Stimulated activated CD4-positive, alpha-beta T cell treated with anti-CD3 and anti-CD28 coated beads, Interleukin-15, amount 100 ng/mL, for 48 hours (primary cell): Measurements from ENCODE around the gene FAM171A1.
"Not testable (repeated sequence)": the region's sequence is repeated elsewhere in the genome, so short reads cannot be mapped to it uniquely, and the experiment has no call there.

Experiments used
- DNase-seq, 2 donors: peaks; one replicate each; pipeline ENCODE4 v3.0.0-alpha.2; 2020; ENCODE audit warnings: low read depth in 2 of 2

FAM171A1 gene

GRCh38 chr10:15209827-15210509 is 161.1 kb downstream of the FAM171A1 start:
- DNase-seq: peak; percentile 64 to 78

DNA sequence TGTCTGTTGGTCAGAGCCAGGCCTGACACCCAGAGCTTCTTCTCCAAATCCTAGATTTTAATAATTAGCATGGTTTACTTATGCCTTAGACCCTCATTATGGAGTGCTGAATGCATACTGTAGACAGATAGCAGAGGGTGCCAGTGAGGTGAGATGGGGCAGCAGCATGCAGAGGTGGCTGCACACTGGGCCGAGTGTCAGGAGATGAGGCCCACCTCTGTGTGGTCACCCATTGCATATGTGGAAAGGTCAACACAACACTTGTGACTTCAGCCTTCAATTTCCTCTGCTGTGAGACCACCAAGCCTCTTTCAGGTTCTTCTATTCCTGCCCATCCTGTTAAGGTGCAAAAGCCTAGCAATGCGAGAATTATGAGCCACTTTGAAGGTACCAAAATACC is 162.9 kb downstream of the FAM171A1 start:
- DNase-seq: no peak

DNA sequence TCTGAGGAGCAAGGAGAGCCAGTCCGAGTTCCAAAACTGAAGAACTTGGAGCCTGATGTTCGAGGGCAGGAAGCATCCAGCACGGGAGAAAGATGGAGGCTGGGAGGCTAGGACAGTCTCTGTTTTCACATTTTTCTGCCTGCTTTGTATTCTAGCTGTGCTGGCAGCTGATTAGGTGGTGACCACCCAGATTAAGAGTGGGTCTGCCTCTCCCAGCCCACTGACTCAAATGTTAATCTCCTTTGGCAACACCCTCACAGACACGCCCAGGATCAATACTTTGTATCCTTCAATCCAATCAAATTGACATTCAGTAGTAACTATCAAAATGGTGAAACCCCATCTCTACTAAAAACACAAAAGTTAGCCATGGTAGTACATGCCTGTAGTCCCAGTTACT is 163.7 kb downstream of the FAM171A1 start:
- not testable (repeated sequence) for DNase-seq

GRCh38 chr10:15202639-15203038 is 168.4 kb downstream of the FAM171A1 start:
- no peak for DNase-seq

DNA sequence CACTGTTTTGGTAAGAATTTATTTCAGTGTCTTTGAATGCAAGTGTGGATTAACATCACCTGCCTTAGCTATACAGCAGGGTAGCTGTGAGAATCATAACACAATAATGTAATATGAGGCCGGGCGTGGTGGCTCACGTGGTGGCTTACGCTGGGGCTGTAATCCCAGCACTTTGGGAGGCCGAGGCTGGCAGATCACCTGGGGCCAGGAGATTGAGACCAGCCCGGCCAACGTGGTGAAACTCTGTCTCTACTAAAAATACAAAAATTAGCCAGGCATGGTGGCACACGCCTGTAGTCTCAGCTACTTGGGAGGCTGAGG is 168.8 kb downstream of the FAM171A1 start:
- DNase-seq: not testable (repeated sequence)

DNA sequence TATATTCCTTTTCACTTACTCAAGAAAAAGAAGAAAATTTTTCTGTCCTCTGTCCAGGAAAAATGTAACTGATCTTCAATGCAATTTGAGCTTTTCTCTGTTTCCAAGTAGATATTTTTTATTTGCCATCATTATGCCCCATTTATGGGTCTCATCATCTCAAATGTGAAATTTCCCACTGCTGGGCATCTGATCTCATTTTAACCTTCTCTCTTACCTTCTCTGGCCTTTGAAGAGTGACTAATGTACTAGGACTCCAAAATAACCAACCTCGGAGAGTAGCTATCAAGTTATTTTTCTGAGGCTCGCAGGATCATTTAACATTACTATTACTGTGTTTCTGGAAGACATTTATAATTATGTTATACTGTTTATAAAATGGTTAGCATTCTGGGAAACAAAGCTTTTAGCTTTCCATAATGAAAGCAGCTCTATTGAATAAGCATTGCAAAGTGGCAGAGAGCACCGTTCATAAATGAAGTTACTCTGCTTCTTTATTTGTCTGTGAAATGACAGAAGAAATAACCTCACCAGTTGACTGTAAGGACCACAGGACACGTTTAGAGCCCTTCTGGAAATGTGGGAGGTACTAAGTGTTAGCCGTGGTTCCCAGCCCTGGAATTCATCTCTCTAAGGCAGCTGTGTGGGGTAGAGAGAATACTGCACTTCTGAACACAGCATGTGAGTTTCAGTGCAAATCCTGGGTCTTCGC is 169.3 kb downstream of the FAM171A1 start:
- no peak for DNase-seq

DNA sequence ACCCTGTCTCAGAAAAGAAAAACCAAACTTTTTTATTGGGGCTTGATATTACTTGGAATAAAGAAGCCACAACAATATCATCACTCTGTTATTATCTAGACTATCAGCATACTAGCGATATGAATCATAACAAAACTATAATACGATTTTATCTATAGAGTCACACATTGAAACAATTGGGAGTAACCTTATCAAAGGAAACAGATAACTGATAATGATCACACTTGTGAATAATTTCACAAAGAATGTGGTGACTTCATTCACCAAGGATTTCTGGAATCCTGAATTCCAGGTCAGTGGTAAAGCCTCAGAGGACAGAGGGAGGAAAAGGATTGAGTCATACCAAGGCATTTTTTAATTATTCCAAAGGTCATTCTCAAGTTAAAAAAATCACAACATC is 170.5 kb downstream of the FAM171A1 start:
- no peak for DNase-seq

DNA sequence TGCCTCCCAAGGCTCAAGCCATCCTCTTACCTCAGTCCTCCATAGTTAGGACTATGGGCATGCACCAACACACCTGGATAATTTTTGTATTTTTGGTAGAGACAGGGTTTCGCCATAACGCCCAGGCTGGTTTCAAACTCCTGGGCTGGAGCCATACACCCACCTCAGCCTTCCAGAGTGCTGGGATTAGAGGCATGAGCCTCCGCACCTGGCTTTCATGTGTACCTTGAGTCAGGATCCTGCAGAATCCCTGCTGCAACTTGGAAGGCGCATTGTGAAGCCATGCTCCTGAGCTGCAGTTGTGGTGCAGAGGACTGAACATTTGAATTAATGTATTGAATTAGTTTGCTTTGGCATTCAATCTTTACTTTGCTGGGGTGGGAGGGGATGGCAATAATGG is 173.2 kb downstream of the FAM171A1 start:
- no peak for DNase-seq

GRCh38 chr10:15197276-15197675 is 173.8 kb downstream of the FAM171A1 start:
- no peak for DNase-seq

- DNase-seq: no peak
These were observed 174.9 kb downstream of the FAM171A1 start for GRCh38 chr10:15196021-15196834.

DNA sequence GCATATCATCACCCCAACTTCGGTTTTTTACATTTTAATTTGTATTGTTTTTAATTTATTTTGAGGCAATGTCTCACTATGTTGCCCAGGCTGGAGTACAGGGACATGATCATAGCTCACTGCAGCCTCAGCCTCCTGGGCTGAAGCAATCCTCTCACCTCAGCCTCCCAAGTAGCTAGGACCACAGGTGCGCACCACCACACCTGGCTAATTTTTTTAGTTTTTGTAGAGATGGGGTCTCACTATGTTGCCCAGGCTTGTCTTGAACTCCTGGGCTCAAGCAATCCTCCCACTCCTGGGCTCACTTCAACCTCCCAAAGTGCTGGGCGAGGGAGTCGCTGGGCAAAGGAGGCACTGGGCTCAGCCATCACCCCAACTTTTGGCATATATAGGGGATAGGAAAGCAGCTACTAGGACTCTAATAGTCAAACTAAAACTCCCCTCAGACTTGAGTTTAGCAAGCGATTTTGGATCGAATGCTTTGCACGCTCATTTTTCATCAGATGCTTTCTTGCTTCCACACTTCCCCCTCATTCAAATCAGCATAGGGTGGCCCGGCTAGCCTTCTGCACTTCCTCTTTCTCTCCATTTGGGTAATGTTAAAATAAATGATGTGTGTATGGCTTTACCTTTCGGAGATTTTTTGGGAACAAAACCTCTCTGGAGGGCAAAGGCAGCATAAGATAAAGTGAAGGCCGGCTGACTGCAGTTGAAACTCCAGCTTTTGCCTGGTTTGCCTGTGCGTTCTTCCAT is 181.8 kb downstream of the FAM171A1 start:
- no peak for DNase-seq

GRCh38 chr10:15188603-15189002 is 182.5 kb downstream of the FAM171A1 start:
- DNase-seq: no peak

DNA sequence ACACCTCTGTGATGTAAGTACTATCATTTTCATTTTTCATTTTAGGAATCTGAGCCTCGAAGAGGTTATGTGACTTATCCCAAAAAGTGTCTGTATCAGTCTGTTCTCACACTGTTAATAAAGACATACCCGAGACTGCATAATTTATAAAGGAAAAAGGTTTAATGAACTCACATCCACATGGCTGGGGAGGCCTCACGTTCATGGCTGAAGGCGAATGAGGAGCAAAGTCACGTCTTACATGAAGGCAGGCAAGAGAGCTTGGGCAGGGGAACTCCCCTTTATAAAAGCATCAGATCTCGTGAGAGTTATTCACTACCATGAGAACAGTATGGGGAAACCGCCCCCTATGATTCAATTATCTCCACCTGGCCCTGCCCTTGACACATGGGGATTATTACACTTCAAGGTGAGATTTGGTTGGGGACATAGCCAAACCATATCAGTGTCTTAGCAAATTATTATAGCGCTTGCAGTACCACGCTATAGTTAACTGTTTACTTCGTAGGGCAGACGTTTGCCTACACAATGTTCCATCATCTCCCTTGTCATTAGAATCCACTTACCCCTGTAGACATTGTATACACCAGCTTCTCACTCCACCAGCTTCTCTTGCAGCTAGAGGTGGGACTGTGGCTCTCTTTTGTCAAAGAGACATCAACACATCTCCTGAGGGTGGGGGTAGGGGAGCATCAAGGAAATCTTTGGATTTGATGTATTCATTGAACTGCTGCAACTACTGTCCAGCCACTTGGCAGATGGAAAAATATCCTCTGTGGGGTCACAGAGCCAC is 187.2 kb downstream of the FAM171A1 start:
- DNase-seq: no peak

- no peak for DNase-seq
These were observed 188.4 kb downstream of the FAM171A1 start for GRCh38 chr10:15182540-15183207.

DNA sequence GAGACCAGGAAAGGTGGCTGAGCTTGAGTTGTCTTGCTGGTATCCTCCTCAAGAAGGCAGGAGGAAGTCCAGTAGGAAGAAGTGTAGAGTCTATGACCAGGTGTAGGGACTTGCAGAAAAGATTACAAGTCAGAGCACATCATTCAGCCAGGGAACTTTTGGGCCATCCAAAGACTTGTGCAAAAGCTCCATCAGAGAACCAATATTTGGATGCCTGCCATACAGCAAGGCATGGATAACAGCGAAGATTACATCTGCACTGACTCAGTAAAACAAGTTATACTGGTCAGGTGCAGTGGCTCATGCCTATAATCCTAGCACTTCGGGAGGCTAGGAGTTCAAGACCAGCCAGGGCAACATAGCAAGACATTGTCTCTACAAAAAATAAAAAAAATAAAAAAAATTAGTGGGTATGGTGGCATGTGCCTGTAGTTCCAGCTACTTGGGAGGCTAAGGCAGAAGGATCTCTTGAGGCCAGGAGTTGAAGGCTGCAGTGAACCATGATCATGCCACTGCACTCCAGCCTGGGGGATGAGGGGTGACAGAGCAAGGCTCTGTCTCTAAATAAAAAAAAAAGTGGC is 189.4 kb downstream of the FAM171A1 start:
- no peak for DNase-seq

GRCh38 chr10:15180736-15181135 is 190.4 kb downstream of the FAM171A1 start:
- DNase-seq: no peak

GRCh38 chr10:15176269-15176668 is 194.8 kb downstream of the FAM171A1 start:
- no peak for DNase-seq

DNA sequence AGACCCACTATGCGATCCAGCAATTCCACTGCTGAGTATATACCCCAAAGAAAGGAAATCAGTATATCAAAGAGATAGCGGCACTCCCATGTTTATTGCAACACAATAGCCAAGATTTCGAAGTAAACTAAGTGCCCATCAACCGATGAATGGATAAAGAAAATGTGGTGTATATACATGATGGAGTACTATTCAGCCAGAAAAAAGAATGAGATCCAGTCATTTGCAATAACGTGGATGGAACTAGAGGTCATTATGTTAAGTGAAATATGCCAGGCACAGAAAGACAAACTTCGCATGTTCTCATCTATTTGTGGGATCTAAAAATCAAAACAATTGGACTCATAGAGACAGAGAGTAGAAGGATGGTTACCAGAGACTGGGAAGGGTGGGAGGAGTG is 195.5 kb downstream of the FAM171A1 start:
- no peak for DNase-seq

- DNase-seq: no peak
These were observed 198.7 kb downstream of the FAM171A1 start for GRCh38 chr10:15172306-15172840.
